HepG2 (cell line): ENCODE results near the gene ERLIN1. TPM values are rescaled to one million over a fixed set of nuclear protein-coding genes. Genes with fewer than 3 reads are reported as not detected.

Experiments used
- CBX1 ChIP-seq: IDR thresholded peaks from one replicate; pipeline ENCODE4 v1.6.1; 2016; ENCODE audit warnings: antibody characterized with exemption, low read depth
- ELF3 ChIP-seq: IDR thresholded peaks from 2 replicates; pipeline ENCODE4 v1.6.1; 2016; ENCODE audit warnings: missing genetic modification reagents, missing compliant biosample characterization
- FOXJ3 ChIP-seq: sonication (generic); formaldehyde crosslinking; IDR thresholded peaks from 2 replicates; pipeline ENCODE4 v1.4.0; 2020; ENCODE audit warnings: missing genetic modification reagents, mild to moderate bottlenecking, borderline replicate concordance
- HNF1A ChIP-seq, 2 experiments: sonication (generic) in 1 of 2; formaldehyde crosslinking in 1 of 2; IDR thresholded peaks; 2 replicates each; pipeline versions ENCODE4 v1.4.0 to v1.6.1; 2016 to 2020; ENCODE audit warnings: borderline replicate concordance in 1 of 2, low read depth in 1 of 2, mild to moderate bottlenecking in 1 of 2, missing genetic modification reagents in 1 of 2
- KDM3A ChIP-seq: IDR thresholded peaks from 2 replicates; pipeline ENCODE4 v1.6.1; 2018; ENCODE audit warnings: low read depth, missing compliant biosample characterization
- PRPF4 ChIP-seq: fragments of 200-400 bp; formaldehyde crosslinking; IDR thresholded peaks from 2 replicates; pipeline ENCODE4 v1.6.1; 2016; ENCODE audit warnings: low read length, low read depth; ENCODE audit not compliant: poor library complexity, severe bottlenecking
- RARA ChIP-seq: IDR thresholded peaks from 2 replicates; pipeline ENCODE4 v1.6.1; 2016; ENCODE audit warnings: missing genetic modification reagents, missing compliant biosample characterization
- STAT6 ChIP-seq: sonication (generic); formaldehyde crosslinking; IDR thresholded peaks from 2 replicates; pipeline ENCODE4 v1.4.0; 2020; ENCODE audit warnings: missing genetic modification reagents, mild to moderate bottlenecking, borderline replicate concordance
- TCF7 ChIP-seq: sonication (generic); IDR thresholded peaks from 2 replicates; pipeline ENCODE4 v1.6.1; 2016; ENCODE audit warnings: antibody characterized with exemption, low read depth
- ZEB1 ChIP-seq: IDR thresholded peaks from 2 replicates; pipeline ENCODE4 v1.6.1; 2012; ENCODE audit warnings: mild to moderate bottlenecking, low read depth, inconsistent platforms; ENCODE audit not compliant: insufficient replicate concordance
- ZNF264 ChIP-seq: sonication (generic); formaldehyde crosslinking; IDR thresholded peaks from 2 replicates; pipeline ENCODE4 v1.4.0; 2020; ENCODE audit warnings: missing genetic modification reagents
- ZNF354B ChIP-seq: sonication (generic); formaldehyde crosslinking; IDR thresholded peaks from 2 replicates; pipeline ENCODE4 v1.8.0; 2022; ENCODE audit warnings: mild to moderate bottlenecking, missing genetic modification reagents
- ZNF557 ChIP-seq: sonication (generic); formaldehyde crosslinking; IDR thresholded peaks from 2 replicates; pipeline ENCODE4 v1.4.0; 2020; ENCODE audit warnings: missing genetic modification reagents
- polyA plus RNA-seq, 8 experiments: library from polyadenylated mRNA; depleted of rRNA in 3 of 8; stranded (reverse) in 7 of 8; unstranded in 1 of 8; fragments of >200 nt; fragmentation: Illumina TruSeq in 4 of 8; extraction: Trizol in 4 of 8; gene quantifications; 2 replicates each; pipeline versions ENCODE4 v1.2.1 to v1.2.3, GENCODE V29; 2011 to 2016; ENCODE audit warnings: low read depth in 4 of 8, missing spikeins in 1 of 8, mixed read lengths in 1 of 8; ENCODE audit not compliant: insufficient read depth in 1 of 8
- total RNA-seq, 5 experiments: library from RNA; depleted of rRNA; stranded (reverse); fragments of >200 nt; fragmentation: Illumina TruSeq; extraction: Trizol; gene quantifications; 2 replicates each; pipeline ENCODE4 v1.2.3, GENCODE V29; 2016; ENCODE audit warnings: low read depth in 1 of 5
- TF ChIP-seq, protein P1 (sequence below): sonication (generic); formaldehyde crosslinking; IDR thresholded peaks from 2 replicates; pipeline ENCODE4 v1.5.0; 2020; ENCODE audit warnings: mild to moderate bottlenecking, missing genetic modification reagents, borderline replicate concordance
- TF ChIP-seq, protein P2 (sequence below): sonication (generic); formaldehyde crosslinking; IDR thresholded peaks from 2 replicates; pipeline ENCODE4 v1.4.0; 2020; ENCODE audit warnings: missing genetic modification reagents

The ERLIN1 gene
- total and polyA plus RNA-seq, 2 of the 13 experiments (the other 11 are each of a cell fraction or from before 2014, with no cell fraction given): 56.8 to 69.3 TPM

- no peak for TF ChIP-seq STAT6 (CRISPR knock-in tag)
- TF ChIP-seq, protein P1, sequence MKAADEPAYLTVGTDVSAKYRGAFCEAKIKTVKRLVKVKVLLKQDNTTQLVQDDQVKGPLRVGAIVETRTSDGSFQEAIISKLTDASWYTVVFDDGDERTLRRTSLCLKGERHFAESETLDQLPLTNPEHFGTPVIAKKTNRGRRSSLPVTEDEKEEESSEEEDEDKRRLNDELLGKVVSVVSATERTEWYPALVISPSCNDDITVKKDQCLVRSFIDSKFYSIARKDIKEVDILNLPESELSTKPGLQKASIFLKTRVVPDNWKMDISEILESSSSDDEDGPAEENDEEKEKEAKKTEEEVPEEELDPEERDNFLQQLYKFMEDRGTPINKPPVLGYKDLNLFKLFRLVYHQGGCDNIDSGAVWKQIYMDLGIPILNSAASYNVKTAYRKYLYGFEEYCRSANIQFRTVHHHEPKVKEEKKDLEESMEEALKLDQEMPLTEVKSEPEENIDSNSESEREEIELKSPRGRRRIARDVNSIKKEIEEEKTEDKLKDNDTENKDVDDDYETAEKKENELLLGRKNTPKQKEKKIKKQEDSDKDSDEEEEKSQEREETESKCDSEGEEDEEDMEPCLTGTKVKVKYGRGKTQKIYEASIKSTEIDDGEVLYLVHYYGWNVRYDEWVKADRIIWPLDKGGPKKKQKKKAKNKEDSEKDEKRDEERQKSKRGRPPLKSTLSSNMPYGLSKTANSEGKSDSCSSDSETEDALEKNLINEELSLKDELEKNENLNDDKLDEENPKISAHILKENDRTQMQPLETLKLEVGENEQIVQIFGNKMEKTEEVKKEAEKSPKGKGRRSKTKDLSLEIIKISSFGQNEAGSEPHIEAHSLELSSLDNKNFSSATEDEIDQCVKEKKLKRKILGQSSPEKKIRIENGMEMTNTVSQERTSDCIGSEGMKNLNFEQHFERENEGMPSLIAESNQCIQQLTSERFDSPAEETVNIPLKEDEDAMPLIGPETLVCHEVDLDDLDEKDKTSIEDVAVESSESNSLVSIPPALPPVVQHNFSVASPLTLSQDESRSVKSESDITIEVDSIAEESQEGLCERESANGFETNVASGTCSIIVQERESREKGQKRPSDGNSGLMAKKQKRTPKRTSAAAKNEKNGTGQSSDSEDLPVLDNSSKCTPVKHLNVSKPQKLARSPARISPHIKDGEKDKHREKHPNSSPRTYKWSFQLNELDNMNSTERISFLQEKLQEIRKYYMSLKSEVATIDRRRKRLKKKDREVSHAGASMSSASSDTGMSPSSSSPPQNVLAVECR: peak; percentile 37; the same call in 1 of the 2 replicates
- TF ChIP-seq ZEB1: no peak
- TF ChIP-seq FOXJ3: no peak
- no peak for TF ChIP-seq CBX1
- 0 out of 2 replicates have a peak, but pooled peaks have one; percentile 21 for TF ChIP-seq HNF1A (IDR thresholded peaks at IDR 0.05; ENCODE audit: low read depth)
- TF ChIP-seq HNF1A (CRISPR knock-in tag; IDR thresholded peaks at IDR 0.05; ENCODE audit: borderline replicate concordance): no peak
- no peak for TF ChIP-seq KDM3A (CRISPR knock-in tag)
- no peak for TF ChIP-seq ZNF264
- TF ChIP-seq ELF3 (CRISPR knock-in tag): no peak; the same call in 1 of the 2 replicates
- TF ChIP-seq RARA (CRISPR knock-in tag): peak; percentile 33; the same call in 1 of the 2 replicates
- TF ChIP-seq TCF7: no peak
- TF ChIP-seq, protein P2, sequence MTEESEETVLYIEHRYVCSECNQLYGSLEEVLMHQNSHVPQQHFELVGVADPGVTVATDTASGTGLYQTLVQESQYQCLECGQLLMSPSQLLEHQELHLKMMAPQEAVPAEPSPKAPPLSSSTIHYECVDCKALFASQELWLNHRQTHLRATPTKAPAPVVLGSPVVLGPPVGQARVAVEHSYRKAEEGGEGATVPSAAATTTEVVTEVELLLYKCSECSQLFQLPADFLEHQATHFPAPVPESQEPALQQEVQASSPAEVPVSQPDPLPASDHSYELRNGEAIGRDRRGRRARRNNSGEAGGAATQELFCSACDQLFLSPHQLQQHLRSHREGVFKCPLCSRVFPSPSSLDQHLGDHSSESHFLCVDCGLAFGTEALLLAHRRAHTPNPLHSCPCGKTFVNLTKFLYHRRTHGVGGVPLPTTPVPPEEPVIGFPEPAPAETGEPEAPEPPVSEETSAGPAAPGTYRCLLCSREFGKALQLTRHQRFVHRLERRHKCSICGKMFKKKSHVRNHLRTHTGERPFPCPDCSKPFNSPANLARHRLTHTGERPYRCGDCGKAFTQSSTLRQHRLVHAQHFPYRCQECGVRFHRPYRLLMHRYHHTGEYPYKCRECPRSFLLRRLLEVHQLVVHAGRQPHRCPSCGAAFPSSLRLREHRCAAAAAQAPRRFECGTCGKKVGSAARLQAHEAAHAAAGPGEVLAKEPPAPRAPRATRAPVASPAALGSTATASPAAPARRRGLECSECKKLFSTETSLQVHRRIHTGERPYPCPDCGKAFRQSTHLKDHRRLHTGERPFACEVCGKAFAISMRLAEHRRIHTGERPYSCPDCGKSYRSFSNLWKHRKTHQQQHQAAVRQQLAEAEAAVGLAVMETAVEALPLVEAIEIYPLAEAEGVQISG (CRISPR knock-in tag): no peak
- TF ChIP-seq PRPF4: no peak
- no peak for TF ChIP-seq ZNF557 (CRISPR knock-in tag)
- TF ChIP-seq ZNF354B (CRISPR knock-in tag): no peak
Measured at GRCh38 chr10:100100651-100101184, 85.1 kb downstream of the ERLIN1 start (continued).
